Stimulated activated CD8-positive, alpha-beta memory T cell treated with anti-CD3 and anti-CD28 coated beads, Interleukin-7, amount 100 ng/mL, for 24 hours (primary cell): ENCODE data around the gene TPSG1.
"Not testable (repeated sequence)": the region's sequence is repeated elsewhere in the genome, so short reads cannot be mapped to it uniquely, and the experiment has no call there.

Source experiments
- DNase-seq: peaks from one replicate; pipeline ENCODE4 v3.0.0-alpha.2; 2020; ENCODE audit warnings: low read depth

The TPSG1 gene

DNA sequence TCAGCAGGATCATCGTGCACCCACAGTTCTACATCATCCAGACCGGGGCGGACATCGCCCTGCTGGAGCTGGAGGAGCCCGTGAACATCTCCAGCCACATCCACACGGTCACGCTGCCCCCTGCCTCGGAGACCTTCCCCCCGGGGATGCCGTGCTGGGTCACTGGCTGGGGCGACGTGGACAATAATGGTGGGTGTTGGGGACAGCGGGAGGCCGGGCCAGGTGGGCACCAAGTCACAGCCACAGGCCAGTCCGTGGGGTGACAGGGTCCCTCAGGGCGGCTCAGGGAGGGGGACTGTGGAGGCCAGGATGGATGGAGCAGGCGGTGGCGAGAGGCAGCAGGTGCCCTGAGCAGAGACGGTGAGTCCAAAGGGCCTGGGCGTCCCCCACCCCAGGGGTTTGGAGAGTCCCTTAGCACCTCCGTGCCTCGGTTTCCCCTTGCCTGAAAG, 31.8 kb upstream of the TPSG1 start:
- no peak for DNase-seq

DNA sequence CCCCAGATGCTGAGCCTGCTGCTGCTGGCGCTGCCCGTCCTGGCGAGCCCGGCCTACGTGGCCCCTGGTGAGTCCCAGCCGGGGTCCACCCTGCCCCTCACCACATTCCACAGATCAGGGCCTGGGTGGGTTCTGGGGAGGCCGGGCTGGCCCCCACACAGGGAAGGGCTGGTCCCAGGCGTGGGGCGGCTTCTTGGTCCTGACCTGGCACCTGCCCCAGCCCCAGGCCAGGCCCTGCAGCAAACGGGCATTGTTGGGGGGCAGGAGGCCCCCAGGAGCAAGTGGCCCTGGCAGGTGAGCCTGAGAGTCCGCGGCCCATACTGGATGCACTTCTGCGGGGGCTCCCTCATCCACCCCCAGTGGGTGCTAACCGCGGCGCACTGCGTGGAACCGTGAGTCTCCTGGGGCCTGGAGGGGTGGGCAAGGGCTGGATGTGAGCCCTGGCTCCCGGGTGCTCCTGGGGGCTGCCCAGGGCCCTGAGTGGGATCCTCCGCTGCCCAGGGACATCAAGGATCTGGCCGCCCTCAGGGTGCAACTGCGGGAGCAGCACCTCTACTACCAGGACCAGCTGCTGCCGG, 31.3 kb upstream of the TPSG1 start:
- not testable (repeated sequence) for DNase-seq

DNA sequence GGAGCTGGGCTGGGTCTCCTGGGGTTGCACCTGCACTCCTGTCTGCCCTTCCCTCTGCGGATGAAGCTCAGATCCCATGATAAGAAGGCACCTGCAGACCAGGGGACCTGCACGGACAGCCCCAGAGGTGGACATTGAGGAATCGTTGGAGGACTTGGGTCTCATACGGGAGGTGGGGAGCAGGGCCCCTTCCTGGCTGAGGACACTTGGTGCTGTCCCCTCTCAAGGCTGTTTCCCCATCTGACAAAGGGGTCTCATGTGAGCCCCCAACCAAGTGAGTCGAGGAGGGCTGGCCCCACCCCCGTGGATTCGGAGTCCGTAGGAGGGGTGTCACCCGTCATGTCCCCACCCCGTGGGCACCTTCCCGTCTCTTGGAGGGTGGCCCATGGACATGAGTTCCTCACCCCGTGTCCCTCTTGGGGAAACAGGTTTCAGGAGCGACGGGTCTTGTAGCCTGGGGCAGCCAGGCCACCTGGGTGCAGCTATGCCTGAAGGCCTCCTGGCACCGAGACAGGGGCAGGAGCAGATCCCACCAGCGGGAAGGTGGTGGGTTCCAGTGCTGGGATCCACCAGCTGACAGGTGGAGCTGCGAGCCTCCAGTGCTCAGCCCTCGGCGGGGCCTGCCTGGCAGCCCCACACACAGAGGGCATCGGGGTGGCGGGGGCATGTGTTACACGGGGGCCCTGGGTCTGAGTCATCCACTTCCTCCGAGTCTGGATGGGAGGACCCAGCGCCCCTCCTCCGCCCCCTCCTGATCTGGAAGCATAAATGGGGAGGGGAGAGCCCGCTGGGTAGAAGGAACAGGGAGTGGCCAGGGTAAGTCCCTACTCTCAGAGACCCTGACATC, 30.4 kb upstream of the TPSG1 start, which contains the start of gene TPSD1:
Gene TPSD1 (plus strand): TSS at position 794 of the 847 bp plus-strand sequence. CDS start 212 bp downstream, outside the sequence.
- DNase-seq, result not testable (repeated sequence)

DNA sequence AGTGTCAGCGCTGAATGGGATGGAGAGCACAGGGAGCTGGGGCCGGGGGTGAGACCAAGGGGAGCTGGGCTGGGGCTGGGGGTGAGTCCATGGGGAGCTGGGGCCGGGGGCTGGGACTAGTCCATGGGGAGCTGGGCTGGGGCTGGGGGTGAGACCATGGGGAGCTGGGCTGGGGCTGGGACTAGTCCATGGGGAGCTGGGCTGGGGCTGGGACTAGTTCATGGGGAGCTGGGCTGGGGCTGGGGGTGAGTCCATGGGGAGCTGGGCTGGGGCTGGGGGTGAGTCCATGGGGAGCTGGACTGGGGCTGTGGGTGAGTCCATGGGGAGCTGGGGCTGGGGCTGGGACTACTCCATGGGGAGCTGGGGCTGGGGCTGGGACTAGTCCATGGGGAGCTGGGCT, 29.8 kb upstream of the TPSG1 start:
- not testable (repeated sequence) for DNase-seq

DNA sequence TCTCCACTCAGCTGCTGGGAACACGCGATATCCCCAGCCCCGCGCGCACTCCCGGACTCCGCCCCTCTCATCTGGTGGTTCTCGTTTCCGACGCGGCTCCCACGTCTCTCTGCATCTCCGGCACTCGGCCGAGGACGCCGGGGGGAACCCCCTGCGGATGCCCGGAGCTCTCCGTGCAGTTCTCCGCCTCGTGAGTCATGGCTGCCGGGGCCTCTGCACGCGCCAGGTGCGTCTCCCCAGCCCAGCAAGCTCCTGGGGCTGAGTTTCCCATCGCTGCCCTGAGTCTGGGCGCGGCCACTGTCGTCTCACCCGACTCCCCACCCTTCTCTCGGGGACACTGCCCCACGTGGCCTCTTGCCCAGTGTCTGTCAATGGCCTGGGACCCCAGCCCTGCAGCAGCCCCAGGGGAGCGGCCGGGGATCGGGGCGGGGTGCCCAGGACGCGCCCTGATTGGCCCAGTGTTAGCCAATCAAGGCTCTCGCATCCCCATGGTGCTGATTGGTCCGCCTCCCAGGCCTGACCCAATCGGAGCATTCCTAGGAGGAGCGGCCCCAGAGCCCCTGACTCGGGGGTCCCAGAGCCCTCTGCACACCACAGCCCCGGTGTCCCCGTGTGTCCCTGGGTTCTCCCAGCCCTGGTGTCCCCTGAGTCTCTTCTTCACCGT, 28.8 kb upstream of the TPSG1 start:
- not testable (repeated sequence) for DNase-seq

DNA sequence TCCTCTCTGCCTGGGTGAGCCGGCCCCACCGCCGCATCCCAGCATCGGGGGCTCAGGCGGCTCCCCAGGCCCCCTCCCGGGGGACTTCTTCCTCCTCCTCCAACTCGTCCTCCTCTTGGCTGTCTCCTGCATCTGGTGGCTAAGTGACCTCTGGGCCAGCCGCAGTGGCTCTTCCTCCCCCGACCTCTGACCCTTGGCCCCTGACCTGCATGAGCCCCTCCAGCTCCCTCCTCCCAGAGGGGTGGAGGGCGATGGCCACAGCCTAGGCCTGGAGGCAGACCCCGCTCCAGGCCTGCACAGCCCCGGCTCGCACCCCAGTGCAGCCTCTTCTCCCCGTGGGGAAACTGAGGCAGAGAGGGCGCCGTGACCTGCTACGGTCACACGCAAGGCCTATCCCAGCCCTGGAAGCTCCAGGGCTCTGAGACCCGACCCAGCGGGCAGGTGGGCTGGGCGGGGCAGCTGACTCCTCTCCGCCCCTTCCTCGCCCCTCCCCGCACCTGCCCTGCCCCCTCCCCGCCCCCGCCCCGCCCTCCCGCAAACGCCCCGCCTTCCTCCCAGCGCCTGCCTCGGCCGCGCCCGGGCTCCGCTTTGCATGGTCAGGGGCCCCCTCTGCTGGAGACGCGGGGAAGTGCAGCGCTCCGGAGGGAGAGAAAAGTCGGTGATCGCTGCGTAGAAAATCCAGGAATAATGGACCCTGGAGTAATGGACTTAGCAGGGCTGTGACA, 24.1 kb upstream of the TPSG1 start:
- DNase-seq, result not testable (repeated sequence)

DNA sequence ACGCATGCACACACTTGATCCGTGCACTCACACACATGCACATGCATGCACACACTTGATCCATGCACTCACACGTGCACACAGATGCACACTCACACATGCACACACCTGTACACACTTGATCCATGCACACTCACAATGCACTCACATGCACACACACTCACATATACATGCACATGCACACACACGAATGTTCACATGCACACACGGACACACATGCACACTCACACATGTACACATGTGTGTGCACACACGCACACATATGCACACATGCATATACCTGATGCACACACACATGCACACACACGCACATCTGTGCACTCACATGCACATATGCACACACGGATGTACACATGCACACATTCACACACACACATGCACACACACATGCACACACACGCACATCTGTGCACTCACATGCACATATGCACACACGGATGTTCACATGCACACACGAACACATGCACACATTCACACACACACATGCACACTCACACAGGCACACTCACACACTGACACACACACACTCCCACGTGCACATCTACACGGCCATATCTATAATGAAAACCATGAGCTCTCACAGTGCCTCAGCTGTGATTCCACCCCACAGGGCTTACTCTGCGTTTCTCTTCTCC, 23.0 kb upstream of the TPSG1 start:
- not testable (repeated sequence) for DNase-seq

DNA sequence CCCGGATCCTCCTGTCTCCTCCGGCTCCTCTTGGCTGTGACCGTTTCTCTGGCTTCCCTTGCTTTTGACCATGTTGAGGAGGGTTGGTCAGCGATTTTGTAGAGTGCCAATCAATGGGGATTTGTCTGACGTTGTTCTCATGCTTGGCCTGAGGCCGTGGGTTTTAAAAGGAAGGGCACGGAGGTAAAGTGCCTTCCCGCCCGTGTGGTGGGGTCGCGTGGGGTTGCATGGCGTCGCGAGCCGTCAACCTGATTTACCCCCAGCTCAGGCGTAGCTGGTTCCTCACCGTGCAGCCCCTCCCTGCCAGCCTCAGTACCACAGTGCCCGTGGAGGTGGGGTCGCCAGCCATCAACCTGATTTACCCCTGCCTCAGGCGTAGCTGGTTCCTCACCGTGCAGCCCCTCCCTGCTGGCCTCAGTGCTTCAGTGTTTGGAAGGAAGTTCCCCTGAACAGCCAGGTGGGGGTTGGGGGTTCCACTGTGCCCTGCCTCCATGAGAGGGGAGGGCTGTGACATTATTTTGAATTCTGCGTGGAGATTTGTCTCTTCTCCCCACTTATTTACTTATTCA, 20.5 kb upstream of the TPSG1 start:
- no peak for DNase-seq

DNA sequence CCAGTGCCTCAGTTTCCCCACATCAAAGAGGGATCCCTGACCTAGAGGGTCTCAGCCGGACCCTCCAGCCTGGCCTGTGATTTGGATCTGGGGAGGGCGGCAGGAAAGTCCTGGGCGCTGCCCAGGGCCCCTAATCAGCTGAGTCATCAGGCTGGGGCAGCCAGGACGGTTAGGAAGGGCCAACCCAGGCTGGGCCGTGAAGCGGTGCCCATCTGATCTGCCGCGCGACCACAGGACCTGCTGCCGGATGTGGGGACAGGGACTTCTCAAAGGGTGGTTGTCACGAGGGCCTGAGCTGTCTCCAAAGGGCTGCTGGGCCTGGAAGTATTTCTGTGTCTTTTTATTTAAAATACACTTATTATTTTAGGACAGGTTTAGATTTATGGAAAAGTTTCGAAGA, 19.8 kb upstream of the TPSG1 start:
- DNase-seq, result no peak

DNA sequence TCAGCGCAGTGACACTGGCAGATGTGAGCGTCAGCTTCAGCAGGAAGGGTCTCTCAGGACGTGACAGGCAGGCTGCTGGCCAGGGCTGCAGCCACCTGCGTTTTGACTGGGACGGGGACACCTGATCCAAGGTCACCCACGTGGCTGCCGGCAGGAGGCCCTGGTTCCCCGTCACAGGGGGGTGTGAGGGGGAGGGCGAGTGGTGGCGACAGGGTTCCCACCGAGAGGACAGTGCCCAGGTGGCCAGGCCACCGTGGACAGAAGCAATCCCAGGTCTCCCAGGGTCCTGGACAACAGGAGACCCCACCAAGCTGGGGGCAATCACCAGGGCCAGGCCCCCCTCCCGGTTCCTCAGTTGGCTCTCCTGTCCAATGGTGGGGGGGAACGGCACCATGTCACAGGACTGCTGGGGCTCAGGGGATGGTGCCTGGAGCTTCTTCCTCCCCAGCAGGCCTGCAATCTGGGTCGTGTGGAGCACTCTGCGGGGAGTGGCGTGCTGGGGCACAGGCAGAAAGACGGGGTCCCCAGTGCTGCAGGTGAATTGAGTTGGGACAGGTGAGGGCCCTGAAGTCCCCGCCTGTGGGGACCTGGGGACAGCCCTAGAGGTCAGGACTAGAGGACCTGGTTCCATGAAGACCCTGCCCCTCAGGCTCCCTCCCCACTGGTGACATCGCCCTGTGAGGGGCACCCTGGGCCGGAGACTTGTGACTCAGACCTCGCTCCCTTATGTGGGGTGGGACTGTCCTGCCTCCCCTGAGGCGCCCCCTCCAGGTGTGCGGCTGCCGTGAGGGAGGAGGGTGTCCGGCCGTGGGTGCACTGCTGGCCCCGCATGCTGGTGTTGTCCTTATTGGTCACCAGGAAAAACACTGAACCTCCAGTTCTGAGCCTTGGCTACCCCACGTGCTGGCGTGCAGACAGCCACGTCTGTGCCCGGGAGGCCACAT, 19.1 kb upstream of the TPSG1 start:
- not testable (repeated sequence) for DNase-seq

DNA sequence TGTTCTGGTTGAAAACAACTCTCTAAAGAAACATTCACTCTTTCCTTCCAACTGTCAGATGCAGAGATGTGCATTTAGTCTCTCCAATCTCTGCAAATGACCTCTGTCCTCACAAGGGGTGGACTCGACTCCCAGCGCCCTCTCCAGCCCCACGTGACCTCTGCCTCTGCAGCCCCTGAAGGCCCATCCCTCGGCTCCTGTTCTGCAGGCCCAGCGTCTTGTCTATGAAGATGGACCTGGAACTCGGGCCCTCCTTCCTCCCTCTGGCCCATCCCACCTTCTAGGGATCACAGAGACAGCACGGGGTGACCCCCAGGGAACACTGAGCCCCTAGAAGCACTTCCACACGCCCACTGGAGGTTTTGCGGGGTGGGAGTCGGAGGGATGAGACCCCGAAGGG, 18.3 kb upstream of the TPSG1 start:
- not testable (repeated sequence) for DNase-seq

DNA sequence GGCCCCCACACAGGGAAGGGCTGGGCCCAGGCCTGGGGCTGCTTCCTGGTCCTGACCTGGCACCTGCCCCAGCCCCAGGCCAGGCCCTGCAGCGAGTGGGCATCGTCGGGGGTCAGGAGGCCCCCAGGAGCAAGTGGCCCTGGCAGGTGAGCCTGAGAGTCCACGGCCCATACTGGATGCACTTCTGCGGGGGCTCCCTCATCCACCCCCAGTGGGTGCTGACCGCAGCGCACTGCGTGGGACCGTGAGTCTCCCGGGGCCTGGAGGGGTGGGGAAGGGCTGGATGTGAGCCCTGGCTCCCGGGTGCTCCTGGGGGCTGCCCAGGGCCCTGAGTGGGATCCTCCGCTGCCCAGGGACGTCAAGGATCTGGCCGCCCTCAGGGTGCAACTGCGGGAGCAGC, 16.0 kb upstream of the TPSG1 start:
- DNase-seq, result not testable (repeated sequence)

DNA sequence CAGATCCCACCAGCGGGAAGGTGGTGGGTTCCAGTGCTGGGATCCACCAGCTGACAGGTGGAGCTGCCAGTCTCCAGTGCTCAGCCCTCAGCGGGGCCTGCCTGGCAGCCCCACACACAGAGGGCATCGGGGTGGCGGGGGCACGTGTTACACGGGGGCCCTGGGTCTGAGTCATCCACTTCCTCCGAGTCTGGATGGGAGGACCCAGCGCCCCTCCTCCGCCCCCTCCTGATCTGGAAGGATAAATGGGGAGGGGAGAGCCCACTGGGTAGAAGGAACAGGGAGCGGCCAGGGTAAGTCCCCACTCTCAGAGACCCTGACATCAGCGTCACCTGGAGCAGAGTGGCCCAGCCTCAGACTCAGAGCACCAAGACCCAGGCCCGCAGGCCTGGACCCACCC, 15.4 kb upstream of the TPSG1 start, which contains the start of gene TPSAB1:
Gene TPSAB1 (plus strand): TSS at position 270 of the 400 bp plus-strand sequence. CDS start 234 bp downstream, outside the sequence.
- not testable (repeated sequence) for DNase-seq

DNA sequence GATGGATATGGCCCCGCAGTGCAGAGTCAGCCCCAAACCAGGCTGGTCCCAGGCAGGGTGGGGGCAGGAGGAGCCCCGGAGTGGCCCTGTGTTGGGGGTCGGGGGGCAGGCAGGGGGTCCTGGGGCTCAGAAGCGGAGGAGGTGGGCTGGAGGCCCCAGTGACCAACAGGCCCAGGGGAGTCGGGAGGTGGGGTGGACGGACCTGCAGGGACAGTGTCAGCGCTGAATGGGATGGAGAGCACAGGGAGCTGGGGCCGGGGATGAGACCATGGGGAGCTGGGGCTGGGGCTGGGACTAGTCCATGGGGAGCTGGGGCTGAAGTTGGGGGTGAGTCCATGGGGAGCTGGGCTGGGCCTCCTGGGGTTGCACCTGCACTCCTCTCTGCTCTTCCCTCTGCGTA, 14.5 kb upstream of the TPSG1 start:
- DNase-seq, result not testable (repeated sequence)

DNA sequence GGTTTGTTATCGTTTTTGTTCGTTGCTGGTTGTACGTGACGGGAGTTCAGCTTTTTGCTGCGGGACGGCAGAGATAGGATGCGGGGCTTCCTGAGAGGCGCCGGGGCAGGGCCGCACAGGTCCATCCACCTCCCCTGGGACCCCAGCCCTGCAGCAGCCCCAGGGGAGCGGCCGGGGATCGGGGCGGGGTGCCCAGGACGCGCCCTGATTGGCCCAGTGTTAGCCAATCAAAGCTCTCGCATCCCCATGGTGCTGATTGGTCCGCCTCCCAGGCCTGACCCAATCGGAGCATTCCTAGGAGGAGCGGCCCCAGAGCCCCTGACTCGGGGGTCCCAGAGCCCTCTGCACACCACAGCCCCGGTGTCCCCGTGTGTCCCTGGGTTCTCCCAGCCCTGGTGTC, 13.8 kb upstream of the TPSG1 start:
- not testable (repeated sequence) for DNase-seq

DNA sequence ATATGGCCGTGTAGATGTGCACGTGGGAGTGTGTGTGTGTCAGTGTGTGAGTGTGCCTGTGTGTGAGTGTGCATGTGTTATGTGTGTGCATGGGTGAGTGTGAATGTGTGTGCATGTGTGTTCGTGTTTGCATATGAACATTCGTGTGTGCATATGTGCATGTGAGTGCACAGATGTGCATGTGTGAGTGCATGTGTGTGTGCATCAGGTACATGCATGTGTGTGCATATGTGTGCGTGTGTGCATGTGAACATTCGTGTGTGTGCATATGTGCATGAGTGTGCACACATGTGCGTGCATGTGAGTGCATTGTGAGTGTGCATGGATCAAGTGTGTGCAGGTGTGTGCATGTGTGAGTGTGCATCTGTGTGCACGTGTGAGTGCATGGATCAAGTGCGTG, 12.9 kb upstream of the TPSG1 start:
- DNase-seq, result no peak

DNA sequence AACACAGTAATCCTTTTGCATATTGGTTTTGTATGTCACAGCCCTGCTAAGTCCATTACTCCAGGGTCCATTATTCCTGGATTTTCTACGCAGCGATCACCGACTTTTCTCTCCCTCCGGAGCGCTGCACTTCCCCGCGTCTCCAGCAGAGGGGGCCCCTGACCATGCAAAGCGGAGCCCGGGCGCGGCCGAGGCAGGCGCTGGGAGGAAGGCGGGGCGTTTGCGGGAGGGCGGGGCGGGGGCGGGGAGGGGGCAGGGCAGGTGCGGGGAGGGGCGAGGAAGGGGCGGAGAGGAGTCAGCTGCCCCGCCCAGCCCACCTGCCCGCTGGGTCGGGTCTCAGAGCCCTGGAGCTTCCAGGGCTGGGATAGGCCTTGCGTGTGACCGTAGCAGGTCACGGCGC, 11.6 kb upstream of the TPSG1 start:
- DNase-seq, result not testable (repeated sequence)

DNA sequence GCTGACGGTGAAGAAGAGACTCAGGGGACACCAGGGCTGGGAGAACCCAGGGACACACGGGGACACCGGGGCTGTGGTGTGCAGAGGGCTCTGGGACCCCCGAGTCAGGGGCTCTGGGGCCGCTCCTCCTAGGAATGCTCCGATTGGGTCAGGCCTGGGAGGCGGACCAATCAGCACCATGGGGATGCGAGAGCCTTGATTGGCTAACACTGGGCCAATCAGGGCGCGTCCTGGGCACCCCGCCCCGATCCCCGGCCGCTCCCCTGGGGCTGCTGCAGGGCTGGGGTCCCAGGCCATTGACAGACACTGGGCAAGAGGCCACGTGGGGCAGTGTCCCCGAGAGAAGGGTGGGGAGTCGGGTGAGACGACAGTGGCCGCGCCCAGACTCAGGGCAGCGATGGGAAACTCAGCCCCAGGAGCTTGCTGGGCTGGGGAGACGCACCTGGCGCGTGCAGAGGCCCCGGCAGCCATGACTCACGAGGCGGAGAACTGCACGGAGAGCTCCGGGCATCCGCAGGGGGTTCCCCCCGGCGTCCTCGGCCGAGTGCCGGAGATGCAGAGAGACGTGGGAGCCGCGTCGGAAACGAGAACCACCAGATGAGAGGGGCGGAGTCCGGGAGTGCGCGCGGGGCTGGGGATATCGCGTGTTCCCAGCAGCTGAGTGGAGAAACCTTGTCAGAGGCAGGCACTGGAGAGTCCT, 7.1 kb upstream of the TPSG1 start:
- not testable (repeated sequence) for DNase-seq

DNA sequence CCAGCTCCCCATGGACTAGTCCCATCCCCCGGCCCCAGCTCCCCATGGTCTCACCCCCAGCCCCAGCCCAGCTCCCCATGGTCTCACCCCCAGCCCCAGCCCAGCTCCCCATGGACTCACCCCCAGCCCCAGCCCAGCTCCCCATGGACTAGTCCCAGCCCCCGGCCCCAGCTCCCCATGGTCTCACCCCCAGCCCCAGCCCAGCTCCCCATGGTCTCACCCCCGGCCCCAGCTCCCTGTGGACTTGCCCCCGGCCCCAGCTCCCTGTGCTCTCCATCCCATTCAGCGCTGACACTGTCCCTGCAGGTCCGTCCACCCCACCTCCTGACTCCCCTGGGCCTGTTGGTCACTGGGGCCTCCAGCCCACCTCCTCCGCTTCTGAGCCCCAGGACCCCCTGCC, 6.2 kb upstream of the TPSG1 start:
- DNase-seq, result not testable (repeated sequence)
